PC-3 (cell line): ENCODE data around the gene ABHD15. TPM values are rescaled to one million over a fixed set of nuclear protein-coding genes. Genes with fewer than 3 reads are reported as not detected.

ENCODE experiments used
- ATAC-seq: fragments of 200-7000 bp; cut with Tn5 transposase; 2 replicates; pipeline ENCODE4 v1.9.1; 2020; ENCODE audit warnings: mild to moderate bottlenecking, moderate library complexity
- BruUV-seq: library from RNA; stranded (reverse); fragments of 400-500 nt; replicated peaks from 2 replicates; lab custom pipeline; 2021; lab: Mats Ljungman, UMichigan
- CTCF ChIA-PET: fragments of 300-600 bp; sonication (Branson Sonifier 250); formaldehyde crosslinking; loops from one replicate; lab custom pipeline; 2022; ENCODE audit warnings: antibody characterized with exemption; lab: Charles Lee
- POLR2A ChIA-PET: fragments of 300-600 bp; sonication (Branson Sonifier 250); formaldehyde crosslinking; loops from one replicate; lab custom pipeline; 2022; ENCODE audit warnings: antibody characterized with exemption; ENCODE audit not compliant: unreplicated experiment; lab: Charles Lee
- DNase-seq: peaks from one replicate; pipeline ENCODE4 v3.0.0-alpha.2; 2015
- H2AFZ ChIP-seq: fragments of 300-600 bp; sonication (generic); 2 replicates; pipeline ENCODE4 v1.6.0; 2016; ENCODE audit warnings: antibody characterized with exemption, low read length
- H3F3A ChIP-seq: fragments of 300-600 bp; sonication (generic); one replicate; pipeline ENCODE4 v1.6.0; 2017; ENCODE audit warnings: antibody characterized with exemption, low read length, control low read depth, mild to moderate bottlenecking; ENCODE audit not compliant: unreplicated experiment
- H3K27ac ChIP-seq: fragments of 300-600 bp; sonication (generic); 2 replicates; pipeline ENCODE4 v1.5.1; 2016; ENCODE audit warnings: mild to moderate bottlenecking, low read length
- H3K27me3 ChIP-seq: fragments of 300-600 bp; sonication (generic); 2 replicates; pipeline ENCODE4 v1.6.1; 2016; ENCODE audit warnings: low read length, mixed read lengths
- H3K36me3 ChIP-seq: fragments of 300-600 bp; sonication (generic); 2 replicates; pipeline ENCODE4 v1.6.1; 2016; ENCODE audit warnings: low read depth, mixed run types, low read length, mixed read lengths
- H3K4me1 ChIP-seq: fragments of 300-600 bp; sonication (generic); 2 replicates; pipeline ENCODE4 v1.5.1; 2016; ENCODE audit warnings: low read length; ENCODE audit not compliant: insufficient read depth
- H3K4me2 ChIP-seq: fragments of 300-600 bp; sonication (generic); 2 replicates; pipeline ENCODE4 v1.6.0; 2016; ENCODE audit warnings: low read length
- H3K4me3 ChIP-seq: fragments of 300-600 bp; sonication (generic); 2 replicates; pipeline ENCODE4 v1.5.1; 2016; ENCODE audit warnings: mild to moderate bottlenecking, low read length, mixed read lengths
- H3K79me2 ChIP-seq: fragments of 300-600 bp; sonication (generic); 2 replicates; pipeline ENCODE4 v1.6.1; 2017; ENCODE audit warnings: low read length, mixed read lengths
- H3K9ac ChIP-seq: fragments of 300-600 bp; sonication (generic); 2 replicates; pipeline ENCODE4 v1.6.0; 2016; ENCODE audit warnings: mild to moderate bottlenecking, low read length
- H3K9me2 ChIP-seq: fragments of 300-600 bp; sonication (generic); replicated peaks from 2 replicates; pipeline ENCODE4 v1.6.1; 2016; ENCODE audit warnings: mixed run types, low read length, mixed read lengths
- H3K9me3 ChIP-seq: fragments of 300-600 bp; sonication (generic); 2 replicates; pipeline ENCODE4 v1.6.1; 2016; ENCODE audit warnings: low read length, mixed read lengths
- H4K20me1 ChIP-seq: fragments of 300-600 bp; sonication (generic); 2 replicates; pipeline ENCODE4 v1.6.1; 2016; ENCODE audit warnings: low read length, mixed read lengths
- CTCF ChIP-seq: fragments of 300-600 bp; sonication (generic); conservative IDR thresholded peaks from 2 replicates; pipeline ENCODE4 v1.5.1; 2017; ENCODE audit warnings: antibody characterized with exemption, low read depth, mild to moderate bottlenecking, low read length
- EZH2 ChIP-seq: fragments of 300-600 bp; sonication (generic); IDR thresholded peaks from one replicate; pipeline ENCODE4 v1.6.1; 2017; ENCODE audit warnings: antibody characterized with exemption, mild to moderate bottlenecking, low read length; ENCODE audit not compliant: unreplicated experiment
- EZH2phosphoT487 ChIP-seq: fragments of 300-600 bp; sonication (generic); IDR thresholded peaks from 2 replicates; pipeline ENCODE4 v1.6.1; 2018; ENCODE audit warnings: mild to moderate bottlenecking, antibody characterized with exemption, low read length, borderline replicate concordance
- intact Hi-C: fragments of 100-400 bp; cut with micrococcal nuclease; formaldehyde crosslinking; loops from 2 replicates; pipeline ENCODE4 v1.9.0; 2023
- total RNA-seq: library from RNA; depleted of rRNA; stranded (reverse); fragments of >200 nt; gene quantifications from 2 replicates; pipeline ENCODE4 v1.2.3, GENCODE V29; 2014

The ABHD15 gene
- total RNA-seq, 1 experiment from 2014 or later = 6.3 TPM

- Histone ChIP-seq H3K4me1 (0 out of 2 replicates have a peak, but pooled peaks cover 6% of the 10 kb centered on the region), H3K4me2 (no peak overlapping the region), H3K79me2 (no peaks in the 10 kb centered on the region), H3K4me3 (no peak overlapping the region), H3K36me3 (no peaks in the 10 kb centered on the region), H3F3A (no peaks in the 10 kb centered on the region), H3K27me3 (no peaks in the 10 kb centered on the region), H2AFZ (no peak overlapping the region), H3K27ac (no peak overlapping the region), H3K9ac (no peak overlapping the region), H3K9me3 (no peaks in the 10 kb centered on the region), H4K20me1 (no peaks in the 10 kb centered on the region), H3K9me2 (no peaks in the 10 kb centered on the region)
- ChIA-PET CTCF (no interaction called here), POLR2A (no interaction called here)
- intact Hi-C loops = no loop called here
- DNase-seq = no peak
- ATAC-seq = no peak
- BruUV-seq = no TSS peak
- TF ChIP-seq EZH2 (no peak), EZH2phosphoT487 (no peak), CTCF (no peak)
Observed at GRCh38 chr17:29611351-29612093, 44.7 kb upstream of the ABHD15 start.

- no TSS peak for BruUV-seq
- Histone ChIP-seq H3K9me3 (no peaks in the 10 kb centered on the region), H4K20me1 (no peaks in the 10 kb centered on the region), H3K36me3 (no peaks in the 10 kb centered on the region), H3F3A (no peaks in the 10 kb centered on the region), H3K27me3 (no peaks in the 10 kb centered on the region), H3K4me2 (no peak overlapping the region), H3K27ac (no peak overlapping the region), H3K9ac (no peak overlapping the region), H3K4me1 (no peaks in the 10 kb centered on the region), H3K4me3 (no peak overlapping the region), H3K79me2 (no peaks in the 10 kb centered on the region), H2AFZ (no peak overlapping the region), H3K9me2 (no peaks in the 10 kb centered on the region)
- ATAC-seq = no peak
- no peak for DNase-seq
- ChIA-PET CTCF (no interaction called here), POLR2A (no interaction called here)
- no peak for TF ChIP-seq CTCF
- no peak for TF ChIP-seq EZH2phosphoT487
- TF ChIP-seq EZH2 = no peak
- intact Hi-C loops = no loop called here
Observed at GRCh38 chr17:29610395-29610794, 43.6 kb upstream of the ABHD15 start.

GRCh38 chr17:29608986-29609385 is 42.1 kb upstream of the ABHD15 start:
- ChIA-PET POLR2A (no interaction called here), CTCF (no interaction called here)
- DNase-seq (no peak), ATAC-seq (no peak)
- Histone ChIP-seq H3K27ac (no peak overlapping the region), H3K27me3 (no peaks in the 10 kb centered on the region), H3K9me3 (no peaks in the 10 kb centered on the region), H3F3A (no peaks in the 10 kb centered on the region), H3K36me3 (no peaks in the 10 kb centered on the region), H3K9ac (no peak overlapping the region), H3K4me1 (no peaks in the 10 kb centered on the region), H3K4me2 (no peak overlapping the region), H4K20me1 (no peaks in the 10 kb centered on the region), H3K79me2 (no peaks in the 10 kb centered on the region), H2AFZ (no peak overlapping the region), H3K9me2 (no peaks in the 10 kb centered on the region), H3K4me3 (no peak overlapping the region)
- BruUV-seq = no TSS peak
- intact Hi-C loops = no loop called here
- TF ChIP-seq EZH2phosphoT487 (no peak), EZH2 (no peak), CTCF (no peak)
